AG20443 (cell line): ENCODE results near the gene HLA-DQA1.
A peak's percentile ranks its signal among the peaks of the same experiment; 100 is the strongest.
"Not testable (repeated sequence)": the region's sequence is repeated elsewhere in the genome, so short reads cannot be mapped to it uniquely, and the experiment has no call there.

Experiments
- DNase-seq: peaks from one replicate; pipeline ENCODE4 v3.0.0; 2012; ENCODE audit warnings: low spot score, mixed read lengths

Gene HLA-DQA1

DNA sequence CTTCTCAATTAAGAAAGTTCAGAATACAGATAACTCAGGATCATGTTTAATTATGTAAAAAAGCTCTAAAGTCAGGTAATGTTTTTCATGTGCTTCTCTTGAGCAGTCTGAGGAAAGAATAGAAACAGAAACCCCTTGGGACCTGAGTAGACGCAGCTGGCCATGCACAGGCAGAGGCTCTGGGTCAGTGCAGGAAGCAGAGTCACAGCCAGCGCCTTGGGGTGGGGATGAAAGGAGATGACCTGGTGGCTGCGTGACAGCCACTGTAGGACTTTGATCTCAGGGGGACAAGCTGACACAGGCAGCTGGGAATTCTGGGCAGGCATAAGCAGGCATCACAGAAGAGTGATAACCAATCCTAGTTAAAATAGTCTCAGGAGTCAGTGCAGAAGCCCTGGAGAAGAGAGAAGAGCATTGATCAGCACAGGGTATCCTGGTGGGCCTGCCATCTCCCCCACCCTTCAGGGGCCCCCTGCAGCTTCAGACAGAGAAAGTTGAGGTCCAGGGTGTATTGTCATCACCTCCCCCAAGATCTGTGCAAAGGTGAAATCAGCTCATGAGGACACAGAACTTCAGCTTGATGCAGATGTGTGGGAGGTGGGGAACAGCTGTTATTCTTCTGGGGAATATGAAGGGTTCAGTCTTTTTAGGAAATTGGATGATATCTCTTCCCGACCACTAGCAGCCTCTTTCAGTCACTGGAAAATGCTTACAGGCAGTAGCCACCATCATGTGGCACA, 22.8 kb downstream of the HLA-DQA1 start:
- no peak for DNase-seq

- no peak for DNase-seq
Observed at GRCh38 chr6:32662099-32662498, 24.9 kb downstream of the HLA-DQA1 start.

DNA sequence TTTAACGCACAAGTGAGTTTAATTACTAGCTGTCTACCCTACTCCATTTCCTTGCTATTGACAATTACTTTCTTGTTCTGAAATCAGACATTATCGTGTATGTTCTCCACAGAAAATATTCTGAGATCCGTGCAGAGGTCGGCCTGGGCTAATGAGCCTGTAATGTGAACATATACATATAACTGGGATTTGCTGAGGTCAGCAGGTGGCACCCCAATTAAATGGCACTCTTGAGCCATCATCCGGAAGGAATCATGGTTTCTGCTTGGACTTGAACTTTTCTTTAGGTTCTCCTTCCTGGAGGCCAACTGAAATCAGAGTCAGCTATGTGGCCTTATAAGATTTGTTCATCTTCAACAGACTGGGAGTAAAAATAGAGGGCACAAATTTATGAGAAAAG, 25.6 kb downstream of the HLA-DQA1 start:
- no peak for DNase-seq

DNA sequence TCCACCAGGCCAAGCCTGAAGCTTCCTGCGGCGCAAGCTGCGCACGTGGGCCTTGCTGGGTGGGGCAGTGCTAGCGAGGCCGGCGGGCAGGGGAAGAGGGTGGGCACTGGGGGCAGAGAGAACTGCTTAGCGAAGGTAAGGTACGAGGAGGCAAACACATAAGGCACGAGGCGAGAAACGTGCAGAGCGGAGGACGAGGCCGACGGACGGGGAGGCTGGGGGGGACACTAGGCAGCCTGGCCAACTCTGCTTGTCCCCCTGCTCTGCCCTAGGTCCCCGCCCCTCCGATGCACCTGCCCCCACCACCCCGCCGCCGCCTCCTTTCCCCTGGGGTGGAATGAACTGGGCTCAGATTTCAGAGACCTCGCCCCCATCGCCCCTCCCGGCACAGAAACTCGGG, 27.1 kb downstream of the HLA-DQA1 start:
- no peak for DNase-seq

DNA sequence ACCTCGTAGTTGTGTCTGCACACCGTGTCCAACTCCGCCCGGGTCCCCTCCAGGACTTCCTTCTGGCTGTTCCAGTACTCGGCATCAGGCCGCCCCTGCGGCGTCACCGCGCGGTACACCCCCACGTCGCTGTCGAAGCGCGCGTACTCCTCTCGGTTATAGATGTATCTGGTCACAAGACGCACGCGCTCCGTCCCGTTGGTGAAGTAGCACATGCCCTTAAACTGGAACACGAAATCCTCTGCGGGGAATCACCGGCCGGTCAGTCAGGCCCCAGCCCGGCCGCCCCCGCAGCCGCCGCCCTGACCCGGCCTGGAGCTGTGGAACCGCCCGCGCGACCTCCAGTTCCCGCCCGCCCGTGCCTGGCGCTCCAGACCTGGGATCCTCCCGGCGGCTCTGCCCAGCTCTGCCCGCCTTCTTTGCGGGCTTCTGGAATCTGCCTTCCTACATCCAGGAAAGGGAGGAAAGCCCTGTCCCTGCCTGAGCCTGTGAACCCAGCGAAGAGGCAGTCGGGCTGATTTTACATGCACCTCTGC, 27.7 kb downstream of the HLA-DQA1 start:
- peak; percentile 5 for DNase-seq

DNA sequence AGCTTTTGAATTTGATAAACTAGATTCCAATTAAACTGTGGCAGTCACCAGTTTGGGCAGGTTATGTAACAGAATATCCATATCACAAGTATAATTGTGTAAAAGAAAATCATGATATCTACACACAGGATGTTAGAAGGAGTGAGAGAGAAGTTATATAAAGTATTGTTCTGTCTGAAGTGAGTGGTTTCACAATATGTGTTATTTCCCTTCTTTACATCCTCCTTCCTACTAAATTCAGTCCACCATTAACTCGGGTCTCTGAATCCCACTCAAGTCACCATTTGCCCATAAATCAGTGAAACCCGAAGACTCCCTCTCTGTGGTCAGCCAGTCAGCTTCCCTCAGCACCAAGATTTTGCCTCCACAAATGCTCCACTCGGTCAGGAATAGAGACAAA, 28.5 kb downstream of the HLA-DQA1 start:
- no peak for DNase-seq

DNA sequence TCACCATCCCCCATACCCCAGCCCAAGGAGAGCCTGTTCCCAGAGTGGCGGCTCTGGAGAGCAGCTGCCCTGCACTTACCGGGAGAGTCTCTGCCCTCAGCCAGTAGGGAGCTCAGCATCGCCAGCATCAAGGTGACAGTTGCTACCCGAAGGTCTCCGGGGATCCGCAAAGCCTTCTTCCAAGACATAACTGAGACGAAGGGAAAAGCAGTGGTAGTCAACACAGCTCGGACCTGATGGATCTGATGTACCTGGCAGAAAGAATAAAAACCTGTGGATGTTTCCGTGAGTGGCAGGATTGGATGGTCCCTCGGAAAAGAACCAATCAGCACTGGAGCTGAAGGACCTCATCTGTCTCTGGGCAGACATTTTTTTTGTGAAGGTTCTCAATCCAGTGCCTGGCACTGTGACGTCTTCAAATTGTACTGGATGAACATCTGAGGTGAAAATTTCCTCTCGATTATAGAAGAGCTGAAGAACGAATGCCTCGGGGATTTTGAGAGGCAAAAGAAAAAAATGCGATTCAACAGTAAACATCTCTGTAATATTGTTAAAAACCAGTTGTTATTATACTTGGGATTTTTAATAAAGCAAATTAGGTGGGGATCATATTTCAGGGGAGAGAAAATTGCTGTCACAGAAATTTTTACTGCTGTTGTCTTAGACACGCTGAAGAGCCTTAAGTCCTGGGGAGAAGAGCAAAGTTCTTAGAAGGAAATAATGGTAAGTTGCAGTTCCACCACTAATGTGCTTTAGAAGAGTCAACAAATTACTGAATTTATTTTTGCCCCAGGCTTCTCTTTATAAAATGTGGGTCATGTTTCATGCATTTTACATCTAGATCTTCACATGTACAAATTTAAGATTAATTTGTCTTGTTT, 29.5 kb downstream of the HLA-DQA1 start, which contains the start of gene HLA-DQB1:
Gene HLA-DQB1 (minus strand): TSS at position 238 of the 881 bp plus-strand sequence. CDS start 50 bp downstream, at position 188.
- peak; percentile 16 for DNase-seq

DNA sequence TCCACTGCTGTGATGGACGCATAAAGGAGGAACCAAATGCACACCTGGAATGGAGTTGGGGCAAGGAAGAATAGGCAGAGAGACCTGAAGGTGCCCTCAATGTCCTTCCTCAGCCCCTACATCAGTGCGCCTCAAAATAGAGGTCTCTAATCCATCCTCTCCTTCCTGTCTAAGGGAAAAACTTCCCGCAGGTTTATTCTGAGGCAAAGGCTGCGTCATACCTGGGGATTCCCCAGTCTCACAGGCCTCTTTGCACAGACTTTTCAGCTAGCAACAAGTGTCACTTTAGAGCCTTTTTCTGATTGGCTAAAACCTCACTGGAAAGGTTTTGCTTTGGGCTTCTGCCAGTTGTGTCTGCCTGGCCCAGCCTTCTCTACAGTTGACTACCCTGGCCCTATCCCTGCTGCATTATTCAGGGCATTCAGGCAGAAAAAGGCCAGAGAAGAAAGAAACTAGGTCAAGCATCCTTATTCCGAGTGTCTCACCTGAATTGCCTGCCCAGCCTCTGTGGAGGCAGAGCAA, 31.1 kb downstream of the HLA-DQA1 start:
- no peak for DNase-seq

DNA sequence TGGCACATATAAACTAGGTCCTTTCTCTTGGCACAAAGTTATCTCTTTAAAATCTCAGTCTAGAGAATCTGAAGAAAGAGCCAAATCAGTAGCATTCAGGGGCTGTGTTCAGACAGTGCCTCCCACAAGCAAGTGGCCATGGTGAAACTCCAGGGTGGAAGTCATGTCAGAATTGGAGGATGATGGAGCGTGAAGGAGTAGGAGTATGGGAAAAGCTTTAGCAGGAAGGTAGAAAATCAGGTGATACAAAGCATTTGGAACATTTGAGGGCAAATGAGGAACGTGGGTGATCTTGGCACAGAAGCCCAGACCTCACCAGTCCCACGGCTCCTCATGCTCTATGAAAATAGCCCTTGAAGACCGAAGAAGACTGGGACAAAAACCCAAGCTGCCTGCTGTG, 32.0 kb downstream of the HLA-DQA1 start:
- DNase-seq, result no peak

DNA sequence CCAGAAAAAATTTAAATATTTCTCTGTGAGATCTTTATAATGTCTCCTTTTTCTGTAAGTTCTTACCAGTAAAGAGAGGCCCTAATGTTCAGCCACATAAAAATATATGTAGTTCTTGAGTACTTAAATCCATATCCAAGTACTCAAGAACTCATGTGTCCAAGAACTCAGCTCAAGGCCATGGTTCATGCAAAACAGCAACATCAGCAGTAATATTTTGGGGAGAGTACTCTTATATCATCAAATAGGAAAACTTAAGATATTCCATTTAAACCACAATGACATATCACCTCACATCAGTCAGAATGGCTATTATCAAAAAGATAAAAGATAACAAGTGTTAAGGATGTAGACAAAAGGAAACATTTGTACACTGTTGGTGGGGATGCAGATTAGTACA, 32.7 kb downstream of the HLA-DQA1 start:
- DNase-seq, result no peak

DNA sequence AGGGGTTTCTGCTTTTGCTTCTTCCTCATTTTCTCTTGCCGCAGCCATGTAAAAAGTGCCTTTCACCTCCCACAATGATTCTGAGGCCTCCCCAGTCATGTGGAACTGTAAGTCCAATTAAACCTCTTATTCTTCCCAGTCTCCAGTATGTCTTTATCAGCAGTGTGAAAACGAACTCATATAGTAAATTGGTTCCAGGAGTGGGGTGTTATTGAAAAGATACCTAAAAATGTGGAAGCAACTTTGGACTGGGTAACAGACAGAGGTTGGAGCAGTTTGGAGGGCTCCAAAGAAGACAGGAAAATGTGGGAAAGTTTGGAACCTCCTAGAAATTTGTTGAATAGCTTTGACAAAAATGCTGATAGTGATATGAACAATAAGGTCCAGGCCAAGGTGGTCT, 34.7 kb downstream of the HLA-DQA1 start:
- not testable (repeated sequence) for DNase-seq

DNA sequence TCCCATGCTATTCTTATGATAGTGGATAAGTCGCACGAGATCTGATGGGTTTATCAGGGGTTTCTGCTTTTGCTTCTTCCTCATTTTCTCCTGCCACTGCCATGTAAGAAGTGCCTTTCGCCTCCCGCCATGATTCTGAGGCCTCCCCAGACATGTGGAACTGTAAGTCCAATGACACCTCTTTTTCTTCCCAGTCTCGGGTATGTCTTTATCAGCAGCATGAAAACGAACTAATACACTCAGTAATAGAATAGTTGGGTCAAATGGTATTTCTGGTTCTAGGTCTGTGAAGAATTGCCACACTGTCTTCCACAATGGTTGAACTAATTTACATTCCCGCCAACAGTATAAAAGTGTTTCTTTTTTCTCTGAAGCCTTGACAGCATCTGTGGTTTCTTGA, 36.9 kb downstream of the HLA-DQA1 start:
- not testable (repeated sequence) for DNase-seq

- no peak for DNase-seq
Observed at GRCh38 chr6:32679492-32679891, 42.3 kb downstream of the HLA-DQA1 start.

- no peak for DNase-seq
Observed at GRCh38 chr6:32680055-32680454, 42.8 kb downstream of the HLA-DQA1 start.

DNA sequence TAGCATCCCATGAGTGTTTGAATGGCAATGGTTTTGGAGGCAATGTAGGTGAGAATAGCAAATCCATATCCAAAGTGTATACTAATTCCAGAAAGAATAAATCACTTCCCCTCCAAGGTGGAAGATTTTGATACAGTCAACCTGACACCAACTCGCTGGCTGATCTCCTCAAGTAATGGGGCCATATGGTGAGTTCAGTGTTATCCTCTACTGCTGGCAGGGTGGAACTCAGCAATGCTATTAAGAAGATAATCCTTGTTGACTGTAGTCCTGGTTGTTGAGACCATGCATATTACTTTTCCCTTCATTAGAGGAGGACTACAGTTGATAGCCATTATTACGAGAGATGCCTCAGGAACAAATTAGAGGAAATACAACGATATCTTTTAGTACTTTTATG, 47.0 kb downstream of the HLA-DQA1 start:
- DNase-seq, result no peak

DNA sequence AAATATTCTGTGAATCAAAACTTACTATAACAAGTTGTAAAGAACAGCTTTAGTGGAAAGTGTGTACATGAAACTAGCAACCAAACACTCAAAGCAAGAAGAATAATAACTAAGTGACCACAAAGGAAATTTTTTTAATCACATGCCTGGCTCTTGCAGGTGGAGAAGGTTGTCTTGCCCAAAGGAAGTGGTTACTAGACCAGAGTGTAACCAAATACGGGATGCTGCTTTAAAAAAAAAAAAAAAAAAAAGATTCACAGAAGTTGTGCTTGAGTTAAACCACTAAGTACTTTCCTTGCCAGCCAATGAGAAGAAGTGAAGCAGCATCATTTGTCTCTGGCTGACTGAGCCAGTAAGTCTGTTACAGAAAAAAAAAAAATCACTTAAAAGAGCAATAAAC, 48.4 kb downstream of the HLA-DQA1 start:
- DNase-seq, result no peak

DNA sequence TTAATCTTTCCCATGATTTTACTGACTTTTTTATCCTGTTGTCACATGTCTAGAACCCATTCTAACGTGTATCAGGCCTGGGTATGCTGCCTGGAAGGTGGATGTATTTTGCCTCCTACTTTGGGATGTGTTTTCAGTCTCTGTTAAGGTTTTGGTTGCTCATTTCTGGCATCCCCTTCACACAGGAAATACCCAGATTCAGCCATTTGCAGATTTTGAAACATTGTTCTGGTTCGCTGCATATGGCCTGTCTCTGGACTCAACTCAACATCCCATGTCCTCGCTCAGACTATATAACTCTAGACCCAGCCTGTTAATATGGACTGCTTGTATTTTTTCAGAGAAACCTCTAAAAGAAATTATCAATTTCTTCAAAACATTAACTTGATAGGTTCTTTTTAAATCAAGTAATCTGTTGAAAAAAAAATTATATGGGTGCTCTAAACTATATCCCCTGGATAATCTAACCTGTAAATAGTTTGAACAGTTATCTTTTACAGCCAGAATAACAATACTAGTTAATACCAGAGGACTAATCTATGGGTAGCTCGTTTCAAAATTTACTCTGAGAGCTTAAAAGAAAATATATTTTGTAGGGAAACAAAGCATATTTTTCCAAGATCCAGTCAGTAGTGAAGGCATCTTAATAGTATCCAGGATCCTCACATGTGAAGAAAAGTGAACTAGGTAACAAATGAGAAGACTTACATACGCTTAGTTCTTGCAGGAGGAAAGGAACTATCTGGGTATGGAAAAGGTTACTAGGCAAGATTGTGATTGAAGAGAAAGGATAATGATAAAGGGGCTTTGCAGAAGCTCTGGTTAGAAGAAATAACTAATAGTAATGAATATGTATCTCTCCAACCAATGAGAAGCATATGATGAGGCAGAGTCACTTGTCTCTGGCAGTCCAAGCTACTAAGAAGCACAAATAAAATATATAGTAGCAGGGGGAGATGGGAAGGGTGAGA, 52.6 kb downstream of the HLA-DQA1 start:
- no peak for DNase-seq

DNA sequence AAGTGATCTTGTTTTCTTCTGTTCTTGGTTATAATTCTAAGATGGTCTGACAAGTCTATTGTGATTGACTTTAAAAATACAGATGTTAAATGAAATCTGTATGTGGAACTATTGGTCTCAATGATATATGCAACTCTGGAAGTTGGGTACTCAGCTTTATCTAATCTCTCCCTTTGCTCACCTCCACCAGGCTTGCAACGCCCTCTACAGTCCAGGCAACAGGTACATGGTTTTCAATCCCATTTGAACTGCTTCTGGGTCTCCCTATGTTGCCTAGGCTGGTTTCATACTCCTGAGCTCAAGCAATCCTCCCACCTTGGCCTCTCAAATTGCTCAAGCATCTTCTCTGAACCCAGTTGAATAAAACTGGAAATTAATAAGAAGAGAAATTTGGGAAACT, 54.8 kb downstream of the HLA-DQA1 start:
- DNase-seq, result no peak
